Caki2 (cell line): Measurements from ENCODE around the gene MCF2L2. TPM values are rescaled to one million over a fixed set of nuclear protein-coding genes. Genes with fewer than 3 reads are reported as not detected.
"Not testable (repeated sequence)": the region's sequence is repeated elsewhere in the genome, so short reads cannot be mapped to it uniquely, and the experiment has no call there.

ENCODE experiments used
- DNase-seq: peaks from one replicate; pipeline ENCODE4 v3.0.0-alpha.2; 2015; ENCODE audit warnings: low read depth
- in situ Hi-C: cut with HindIII; loops from 2 replicates; pipeline ENCODE4 v1.10.0; 2016; ENCODE audit warnings: low sequenced_read_pairs, low pct_unique_long_range_greater_than_20kb, mixed read lengths
- total RNA-seq: library from RNA; depleted of rRNA; stranded (reverse); fragments of >200 nt; shearing (Covaris generic); gene quantifications from 2 replicates; pipeline ENCODE4 v1.2.3, GENCODE V29; 2014; ENCODE audit warnings: low replicate concordance

MCF2L2 gene
- total RNA-seq, 1 experiment from 2014 or later, result 0.91 TPM

DNA sequence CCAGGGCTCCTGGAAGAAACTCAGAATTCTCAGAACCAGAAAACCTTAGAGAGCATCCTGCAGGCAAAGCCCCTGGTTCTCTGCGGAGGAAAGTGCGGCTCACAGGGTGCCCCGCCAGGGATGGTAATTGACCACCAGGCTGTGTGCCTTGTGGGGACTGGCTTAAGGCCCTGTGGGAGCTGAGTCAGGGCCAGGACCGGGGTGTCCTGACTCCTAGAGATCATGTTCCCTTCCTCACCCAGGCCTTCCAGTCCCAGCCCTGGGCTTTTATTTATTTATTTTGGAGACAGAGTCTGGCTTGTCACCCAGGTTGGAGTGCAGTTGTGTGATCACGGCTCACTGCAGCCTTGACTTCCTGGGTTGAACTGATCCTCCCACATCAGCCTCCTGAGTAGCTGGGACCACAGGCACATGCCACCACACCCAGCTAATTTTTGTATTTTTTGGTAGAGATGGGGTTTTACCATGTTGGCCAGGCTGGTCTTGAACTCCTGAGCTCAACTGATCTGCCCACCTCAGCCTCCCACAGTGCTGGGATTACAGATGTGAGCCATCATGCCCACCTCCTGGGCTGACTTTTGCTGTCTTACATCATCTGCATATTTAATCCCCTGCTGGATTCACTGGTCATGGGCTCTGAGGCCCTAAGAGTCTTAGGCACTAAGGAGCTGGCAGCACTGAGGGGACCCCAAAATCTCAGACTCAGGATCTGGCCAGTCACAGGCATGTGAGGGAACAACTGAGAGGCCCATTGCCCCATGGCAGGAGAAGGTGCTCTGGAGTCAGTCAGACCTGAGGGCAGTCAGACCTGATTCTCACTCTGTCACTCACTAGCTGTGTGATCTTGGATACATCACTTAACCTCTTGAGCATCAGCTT lies 245.4 kb downstream of the MCF2L2 start:
- in situ Hi-C loops, result no loop called here
- DNase-seq, result no peak

GRCh38 chr3:183182073-183182472 lies 246.3 kb downstream of the MCF2L2 start:
- in situ Hi-C loops, result no loop called here
- no peak for DNase-seq

- DNase-seq, result no peak
- in situ Hi-C loops, result no loop called here
Measured at GRCh38 chr3:183181606-183182005, 246.8 kb downstream of the MCF2L2 start.

- DNase-seq, result no peak
- in situ Hi-C loops, result no loop called here
Measured at GRCh38 chr3:183180784-183181295, 247.6 kb downstream of the MCF2L2 start.

GRCh38 chr3:183180110-183180783 lies 248.2 kb downstream of the MCF2L2 start:
- DNase-seq, result no peak
- in situ Hi-C loops, result no loop called here

- DNase-seq, in situ Hi-C loops: not testable (repeated sequence)
Measured at GRCh38 chr3:183179550-183179908, 248.9 kb downstream of the MCF2L2 start.

DNA sequence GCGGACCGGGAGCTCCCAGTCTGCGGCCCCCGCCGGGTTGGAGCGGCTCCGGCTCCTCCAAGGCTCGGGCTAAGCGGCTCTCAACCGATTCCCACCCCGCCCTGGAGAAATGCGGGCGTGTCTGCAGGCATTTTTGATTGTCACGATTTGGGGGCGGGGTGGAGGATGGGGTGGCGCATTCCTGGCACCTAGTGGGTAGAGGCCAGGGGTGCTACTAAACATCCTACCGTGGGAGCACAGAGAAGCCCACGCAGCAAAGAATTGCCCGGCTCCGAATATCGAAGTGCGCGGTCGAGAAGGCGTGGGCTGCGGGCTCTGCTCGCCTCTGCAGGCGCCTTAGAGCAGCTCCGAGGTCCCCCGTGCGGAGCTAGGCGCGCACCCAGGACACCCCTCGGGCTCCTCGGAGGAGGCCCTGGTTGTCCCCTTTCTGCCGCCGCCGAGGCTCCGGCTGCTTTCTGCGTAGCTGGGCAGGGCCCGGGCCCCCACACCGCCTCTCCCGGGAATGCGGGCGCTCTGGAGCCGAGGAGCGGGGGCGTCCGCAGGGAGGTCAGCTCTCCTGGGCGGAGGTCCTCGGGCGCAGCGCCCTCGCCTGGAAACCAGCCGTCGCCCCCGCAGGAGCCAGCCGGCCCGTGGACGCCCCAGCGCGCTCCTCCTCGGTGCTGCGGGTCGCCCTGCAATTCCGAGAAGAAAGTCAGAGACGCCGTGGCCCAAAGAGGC lies 249.4 kb downstream of the MCF2L2 start:
- in situ Hi-C loops, result no loop called here
- DNase-seq, result no peak

DNA sequence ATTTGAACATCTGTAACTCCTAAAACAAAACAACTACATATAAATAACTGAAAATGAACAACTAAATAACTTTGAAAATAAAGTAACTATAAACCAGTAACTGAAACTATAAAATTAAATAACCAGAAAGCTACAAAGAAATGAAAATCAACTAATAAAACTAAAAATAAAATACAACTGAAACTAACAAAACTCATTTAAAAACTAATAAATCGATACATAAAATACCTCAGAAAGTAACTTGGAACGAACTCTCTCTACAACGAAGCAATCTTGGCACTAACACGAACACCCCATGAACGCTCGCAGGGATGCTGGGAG lies 249.9 kb downstream of the MCF2L2 start:
- in situ Hi-C loops, result no loop called here
- DNase-seq, result no peak

GRCh38 chr3:183172051-183172639 lies 256.3 kb downstream of the MCF2L2 start:
- in situ Hi-C loops, result no loop called here
- no peak for DNase-seq

DNA sequence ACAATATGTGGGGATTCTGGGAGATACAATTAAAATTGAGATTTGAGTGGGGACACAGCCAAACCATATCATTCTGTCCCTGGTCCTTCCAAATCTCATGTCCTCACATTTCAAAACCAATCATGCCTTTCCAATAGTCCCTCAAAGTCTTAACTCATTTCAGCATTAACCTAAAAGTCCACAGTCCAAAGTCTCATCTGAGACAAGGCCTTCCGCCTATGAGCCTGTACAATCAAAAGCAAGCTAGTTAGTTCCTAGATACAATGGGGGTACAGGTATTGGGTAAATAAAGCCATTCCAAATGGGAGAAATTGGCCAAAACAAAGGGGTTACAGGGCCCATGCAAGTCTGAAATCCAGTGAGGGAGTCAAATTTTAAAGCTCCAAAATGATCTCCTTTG lies 260.4 kb downstream of the MCF2L2 start:
- DNase-seq, in situ Hi-C loops: not testable (repeated sequence)

DNA sequence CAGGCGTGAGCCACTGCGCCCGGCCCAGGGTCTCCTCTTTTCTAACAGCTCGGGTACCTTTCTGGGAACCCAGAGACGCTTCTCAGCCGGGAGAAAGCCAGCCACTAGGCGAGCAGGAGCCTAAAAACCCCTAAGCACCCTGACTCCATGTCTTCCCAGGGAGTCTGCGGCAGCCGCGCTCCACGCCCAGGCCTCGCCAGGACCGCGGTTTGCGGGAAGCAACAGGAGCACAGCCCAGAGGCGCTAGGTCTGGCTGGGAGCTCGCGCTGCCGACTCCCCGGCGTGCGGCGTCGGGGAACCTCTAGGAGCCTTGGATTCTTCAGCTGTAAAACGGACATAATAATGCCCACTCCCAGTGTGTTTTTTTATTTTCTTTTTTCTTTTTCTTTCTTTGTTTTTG lies 264.9 kb downstream of the MCF2L2 start:
- no peak for DNase-seq
- in situ Hi-C loops, result no loop called here

- in situ Hi-C loops, result no loop called here
- DNase-seq, result no peak
Measured at GRCh38 chr3:183161552-183162336, 266.7 kb downstream of the MCF2L2 start.

DNA sequence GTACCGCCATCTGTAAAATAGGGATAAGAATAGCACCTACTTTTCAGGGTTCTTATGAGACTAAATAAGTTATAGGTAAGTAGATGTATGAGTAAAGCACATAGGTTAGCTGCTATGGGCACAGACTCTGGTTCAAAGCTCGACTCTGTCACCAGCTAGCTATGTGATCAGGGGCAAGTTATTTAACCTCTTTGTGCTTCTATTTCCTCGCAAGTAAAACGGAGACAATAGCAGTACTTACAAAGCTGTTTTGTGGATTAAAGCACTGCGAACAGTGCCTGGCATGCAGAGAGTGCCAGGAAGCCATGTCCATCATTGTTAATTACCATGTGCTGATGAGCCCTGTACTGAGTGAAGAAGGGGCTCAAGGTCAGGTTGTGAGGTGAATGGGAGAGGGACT lies 267.8 kb downstream of the MCF2L2 start:
- in situ Hi-C loops, result no loop called here
- DNase-seq, result no peak

- no peak for DNase-seq
- in situ Hi-C loops, result no loop called here
Measured at GRCh38 chr3:183159333-183159732, 269.1 kb downstream of the MCF2L2 start.

- no peak for DNase-seq
- in situ Hi-C loops, result no loop called here
Measured at GRCh38 chr3:183158551-183159006, 269.8 kb downstream of the MCF2L2 start.

- in situ Hi-C loops, result no loop called here
- DNase-seq, result no peak
Measured at GRCh38 chr3:183158113-183158512, 270.3 kb downstream of the MCF2L2 start.

DNA sequence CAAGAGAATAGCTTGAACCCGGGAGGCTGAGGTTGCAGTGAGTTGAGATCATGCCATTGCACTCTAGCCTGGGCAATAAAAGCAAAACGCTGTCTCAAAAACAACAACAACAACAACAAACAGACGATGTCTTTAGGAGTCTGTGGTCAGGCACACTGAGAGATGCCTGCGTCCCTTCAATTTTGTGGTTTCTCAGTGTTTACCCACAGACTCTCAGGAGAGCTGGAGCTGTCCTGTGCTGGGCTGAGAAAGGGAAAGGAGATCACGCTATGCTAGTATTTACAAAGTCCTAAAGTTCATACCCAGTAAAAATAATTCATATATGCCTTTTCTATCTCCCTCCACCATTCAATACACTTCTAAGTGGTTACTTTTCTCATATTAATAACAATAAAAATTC lies 272.2 kb downstream of the MCF2L2 start:
- in situ Hi-C loops, result no loop called here
- DNase-seq, result no peak

GRCh38 chr3:183155499-183155898 lies 272.9 kb downstream of the MCF2L2 start:
- in situ Hi-C loops, result no loop called here
- DNase-seq, result no peak
